GM19238 (cell line): ENCODE measurements around the gene KRT10.

Experiments used
- DNase-seq: peaks from one replicate; pipeline ENCODE4 v3.0.0; 2011; ENCODE audit warnings: low spot score; ENCODE audit not compliant: insufficient read length

KRT10 gene

DNA sequence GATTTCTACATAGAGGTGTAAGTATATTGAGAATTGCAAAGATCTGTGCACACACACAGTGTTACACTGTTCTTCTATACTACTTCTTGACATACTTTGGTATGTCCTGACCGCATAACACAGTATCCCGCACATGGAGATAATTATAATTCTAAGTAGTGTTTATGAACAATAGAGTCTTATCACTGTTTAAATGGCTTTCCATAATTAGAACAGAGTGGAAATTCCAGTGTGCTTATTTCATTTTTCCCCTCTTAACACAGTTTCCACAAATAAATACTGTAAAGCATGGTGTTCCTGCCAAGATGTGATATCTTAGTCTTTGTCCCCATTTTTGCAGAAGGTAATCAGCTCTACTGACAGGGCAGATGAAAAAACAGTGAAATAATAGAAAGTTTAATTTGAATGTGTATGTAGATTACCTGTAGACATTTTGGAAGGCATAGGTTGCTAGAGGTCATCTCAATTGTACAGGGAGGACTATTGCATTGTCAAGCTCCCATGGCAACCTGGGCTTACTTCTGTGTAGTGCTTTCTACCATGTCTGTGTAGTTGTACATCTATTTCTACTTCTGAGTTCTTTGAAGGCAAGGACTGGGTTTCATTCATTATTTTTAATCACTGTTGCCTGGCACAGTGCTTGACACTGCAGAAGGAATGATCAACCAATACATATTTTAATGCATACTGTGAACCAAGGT lies 12.5 kb downstream of the KRT10 start:
- no peak for DNase-seq

GRCh38 chr17:40806131-40806530 lies 16.3 kb downstream of the KRT10 start:
- no peak for DNase-seq

GRCh38 chr17:40803617-40804082 lies 18.8 kb downstream of the KRT10 start:
- peak; percentile 53 for DNase-seq

GRCh38 chr17:40801157-40801556 lies 21.3 kb downstream of the KRT10 start:
- no peak for DNase-seq

DNA sequence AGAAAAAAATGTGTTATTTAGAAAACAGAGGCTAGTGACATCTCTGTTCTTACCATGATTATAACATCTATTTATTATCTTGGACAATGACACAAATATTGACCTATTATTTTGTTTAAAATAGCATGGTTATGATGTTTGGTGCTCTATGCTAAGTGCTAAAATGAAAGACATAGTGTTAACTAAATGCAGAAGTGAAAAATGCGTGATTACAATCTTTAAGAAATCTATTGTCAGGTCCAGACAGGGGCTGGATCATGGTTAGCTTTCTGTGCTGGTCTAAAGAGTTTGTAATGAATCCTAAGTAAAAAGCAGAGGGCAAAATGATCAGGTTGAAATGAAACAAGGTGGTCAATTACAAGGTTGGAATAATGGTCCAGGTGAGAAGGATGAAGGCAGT lies 22.0 kb downstream of the KRT10 start:
- DNase-seq, result no peak

DNA sequence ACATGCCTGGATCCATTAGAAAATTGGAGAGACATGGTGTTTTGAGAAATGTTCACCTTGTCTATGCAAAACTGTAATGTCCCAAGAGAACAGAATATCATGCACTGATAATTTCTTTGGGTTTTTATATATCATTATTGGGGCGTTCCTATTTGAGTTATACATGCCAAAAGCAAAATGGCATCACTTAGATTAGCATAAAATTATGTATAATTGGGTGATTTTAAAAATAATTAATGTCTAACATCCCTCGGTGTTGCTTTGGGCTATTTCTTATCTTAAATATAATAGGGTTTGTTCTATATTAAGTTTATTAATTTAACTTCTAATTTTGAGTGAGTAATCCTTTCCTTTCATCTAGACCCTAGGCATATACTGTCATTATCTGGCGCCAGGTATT lies 22.6 kb downstream of the KRT10 start, which contains the start of gene KRT28:
TSS of gene KRT28 (minus strand) at position 101 of the 400 bp plus-strand sequence. CDS start at position 35, 66 bp downstream.
- no peak for DNase-seq

GRCh38 chr17:40796846-40797245 lies 25.6 kb downstream of the KRT10 start:
- no peak for DNase-seq

DNA sequence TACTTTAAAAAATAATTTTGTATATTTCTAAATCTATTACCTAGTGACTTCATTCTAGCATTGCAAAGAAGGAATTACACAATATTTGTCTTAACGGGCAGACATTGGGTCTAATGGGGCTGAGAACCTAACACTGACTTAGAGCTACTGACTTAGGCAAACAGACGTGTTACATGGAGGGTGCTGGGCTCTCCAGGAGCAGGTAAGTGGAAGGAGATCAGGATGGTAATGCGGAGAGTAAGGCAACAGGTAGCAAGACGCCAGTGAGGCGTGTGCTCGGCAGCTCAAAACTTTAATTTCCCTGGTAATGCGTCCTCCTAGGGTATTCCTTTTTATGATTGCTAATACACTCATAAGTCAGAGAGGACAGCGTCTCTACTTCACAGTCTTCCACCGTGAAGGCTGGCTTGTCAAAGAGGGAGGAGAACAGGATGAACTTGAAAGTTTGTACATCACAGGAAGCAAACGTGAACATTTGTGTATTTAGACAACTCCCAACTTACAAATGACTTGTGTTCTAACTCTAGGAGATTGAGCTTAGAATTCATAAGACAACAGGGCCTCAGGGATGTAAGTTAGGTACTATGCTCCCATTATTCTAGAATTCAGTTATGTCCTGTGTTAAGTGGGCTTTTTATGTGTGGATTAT lies 27.3 kb downstream of the KRT10 start:
- DNase-seq, result no peak

GRCh38 chr17:40794466-40794865 lies 27.9 kb downstream of the KRT10 start:
- no peak for DNase-seq

DNA sequence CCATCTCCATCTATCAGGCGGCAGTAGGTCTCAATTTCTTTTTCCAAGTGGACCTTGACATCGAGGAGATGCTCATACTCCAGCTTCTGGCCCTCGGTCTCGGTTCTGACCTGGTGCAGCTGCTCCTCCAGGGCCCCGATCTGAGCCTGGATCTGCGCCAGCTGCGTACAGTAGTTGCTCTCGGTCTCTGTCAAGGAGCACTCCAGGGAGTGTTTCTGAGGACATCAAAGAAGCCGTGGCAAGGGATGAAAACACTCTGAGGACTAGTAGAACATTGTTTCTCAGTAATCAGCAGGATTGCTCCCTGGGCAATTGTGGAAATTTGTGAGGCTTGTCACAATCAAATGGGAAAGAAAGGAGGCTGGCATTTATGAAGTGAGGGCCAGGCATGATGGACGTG lies 28.6 kb downstream of the KRT10 start:
- DNase-seq, result no peak

GRCh38 chr17:40791787-40792436 lies 30.5 kb downstream of the KRT10 start:
- DNase-seq, result no peak

- no peak for DNase-seq
These were observed 31.3 kb downstream of the KRT10 start for GRCh38 chr17:40791111-40791510.

DNA sequence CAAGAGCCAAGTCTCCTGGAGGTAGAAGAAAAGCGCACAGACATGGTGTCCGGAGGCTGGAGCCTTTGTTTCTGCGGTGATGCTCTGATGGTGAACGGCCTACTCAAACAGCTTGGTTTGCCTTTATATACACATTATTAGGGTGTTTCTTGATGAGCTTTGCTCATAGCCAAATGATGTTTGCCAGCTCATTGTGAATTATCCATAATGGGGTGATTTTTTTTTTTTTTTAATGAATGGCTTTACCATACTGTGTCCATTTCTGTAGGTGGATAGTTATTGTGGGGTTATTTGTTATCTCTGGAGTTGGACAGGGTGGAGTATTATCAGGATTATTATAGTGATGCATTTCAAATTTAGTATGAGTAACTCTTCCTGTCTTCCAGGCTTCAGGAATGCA lies 40.0 kb downstream of the KRT10 start, which contains the start of gene KRT27:
TSS of gene KRT27 (minus strand) at position 101 of the 400 bp plus-strand sequence. CDS start at position 44, 57 bp downstream.
- DNase-seq, result no peak

DNA sequence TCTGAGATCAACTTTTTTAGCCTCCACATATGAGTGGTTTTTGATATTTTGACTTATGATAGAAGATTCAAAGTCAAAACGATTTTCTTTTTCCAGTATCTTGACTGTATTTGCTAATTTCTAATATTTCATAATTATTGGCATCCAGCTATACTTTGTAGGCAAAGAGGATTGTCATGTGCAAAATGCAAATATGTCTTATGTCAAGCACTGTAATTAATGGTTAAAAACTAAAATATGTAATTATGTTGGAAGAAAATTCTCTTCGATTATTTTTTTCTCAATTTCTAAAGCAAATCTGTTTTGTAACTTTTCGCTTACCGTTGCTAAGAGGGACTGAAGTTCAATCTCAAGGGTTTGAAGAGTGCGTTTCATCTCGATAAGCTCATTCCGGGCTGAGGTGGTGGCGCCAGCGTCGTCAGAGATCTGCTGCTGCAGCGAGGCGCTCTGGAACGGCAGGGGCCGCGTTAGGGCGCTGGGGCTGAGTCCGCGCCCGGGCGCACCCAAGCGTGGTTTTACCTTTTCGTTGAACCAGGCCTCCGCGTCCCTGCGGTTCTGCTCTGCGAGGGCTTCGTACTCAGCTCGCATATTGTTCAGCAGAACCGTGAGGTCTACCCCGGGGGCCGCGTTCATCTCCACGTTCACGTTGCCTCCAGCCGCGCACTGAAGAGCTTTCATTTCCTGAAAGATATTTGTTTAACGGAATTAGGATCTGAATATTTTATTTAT lies 43.1 kb downstream of the KRT10 start:
- no peak for DNase-seq

GRCh38 chr17:40778461-40778860 lies 44.0 kb downstream of the KRT10 start:
- no peak for DNase-seq

- no peak for DNase-seq
These were observed 44.4 kb downstream of the KRT10 start for GRCh38 chr17:40777971-40778370.

DNA sequence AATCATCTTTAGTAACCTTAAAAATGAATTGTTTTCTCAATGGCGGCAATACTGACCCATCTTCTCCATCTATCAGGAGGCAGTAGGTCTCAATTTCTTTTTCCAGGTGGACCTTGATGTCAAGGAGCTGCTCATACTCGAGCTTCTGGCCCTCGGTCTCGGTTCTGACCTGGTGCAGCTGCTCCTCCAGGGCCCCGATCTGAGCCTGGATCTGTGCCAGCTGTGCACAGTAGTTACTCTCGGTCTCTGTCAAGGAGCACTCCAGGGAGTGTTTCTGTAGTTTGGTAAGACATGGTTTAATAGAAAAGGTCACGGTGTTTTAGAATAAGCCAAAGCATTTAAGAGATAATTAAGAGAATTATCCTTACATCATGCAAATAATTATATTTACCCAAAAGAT lies 45.0 kb downstream of the KRT10 start:
- DNase-seq, result no peak

- no peak for DNase-seq
These were observed 46.5 kb downstream of the KRT10 start for GRCh38 chr17:40775945-40776344.

DNA sequence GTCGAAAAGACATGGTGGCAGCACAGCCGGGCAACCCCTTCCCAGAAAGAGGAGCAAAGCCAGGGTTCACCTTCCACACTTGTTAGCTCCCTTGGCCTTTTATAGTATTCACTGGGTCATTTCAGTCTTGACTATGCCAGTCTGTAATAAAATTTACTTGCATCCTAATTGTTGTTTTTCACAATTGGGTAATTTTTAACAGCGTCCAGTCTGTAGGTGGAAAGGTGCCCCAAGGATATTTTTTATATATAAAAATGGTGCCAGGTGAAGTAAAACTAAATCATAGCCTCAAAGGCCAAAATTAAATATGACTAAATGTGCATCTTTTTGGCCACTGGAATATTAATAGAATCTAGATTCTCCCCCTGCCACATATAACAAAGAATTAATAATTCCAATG lies 50.3 kb downstream of the KRT10 start, which contains the start of gene KRT26:
TSS of gene KRT26 (minus strand) at position 101 of the 400 bp plus-strand sequence. CDS start at position 13, 88 bp downstream.
- no peak for DNase-seq
